Right ventricle myocardium superior (tissue), 1 donor: ENCODE results near the gene HIGD1A. TPM values are rescaled to one million over a fixed set of nuclear protein-coding genes. Genes with fewer than 3 reads are reported as not detected.

Experiments used
- total RNA-seq: library from RNA; stranded (reverse); fragmentation: NEBNext Ultra II Directional; extraction: Animal tissue kit (Norgen Biotek cat#: 25700); gene quantifications from one replicate; pipeline ENCODE4 v1.2.1, GENCODE V29; 2021
- donor health status: DM: no; HTN: yes; CAD: no; lungs with severe emphysema.

The HIGD1A gene
- total RNA-seq, 1 donor from 2014 or later = 320 TPM

Other genes with a start within 250 kb of the HIGD1A start
- gene SEC22C, start 222.5 kb downstream of the HIGD1A start, total RNA-seq = 21.6 TPM
- gene SS18L2, start 213.6 kb downstream of the HIGD1A start, total RNA-seq = 9.1 TPM
- gene NKTR, start 203.8 kb downstream of the HIGD1A start, total RNA-seq = 21.6 TPM
- gene ZBTB47, start 150.8 kb downstream of the HIGD1A start, total RNA-seq = 82.3 TPM
- 0.11 TPM for gene KLHL40, start 119.0 kb downstream of the HIGD1A start, total RNA-seq
- gene HHATL, start 101.7 kb downstream of the HIGD1A start, total RNA-seq = 486 TPM
- gene CCDC13, start 31.2 kb downstream of the HIGD1A start, total RNA-seq = 0.24 TPM
- gene ACKR2, start 5.0 kb upstream of the HIGD1A start, total RNA-seq = 0.43 TPM
- not detected for gene CYP8B1, start 71.4 kb upstream of the HIGD1A start, total RNA-seq
- gene ZNF662, start 101.7 kb upstream of the HIGD1A start, total RNA-seq = 3.3 TPM
- 0.75 TPM for gene GASK1A, start 174.8 kb upstream of the HIGD1A start, total RNA-seq